Left renal pelvis (tissue), 4 donors: Measurements from ENCODE around the gene MBD5. TPM values are rescaled to one million over a fixed set of nuclear protein-coding genes. Genes with fewer than 3 reads are reported as not detected.

ENCODE experiments used
- DNase-seq, 4 donors: peaks; one replicate each; pipeline ENCODE4 v3.0.0-alpha.2; 2013; ENCODE audit warnings: low read depth in 4 of 4, low spot score in 3 of 4
- polyA plus RNA-seq, 4 donors: library from polyadenylated mRNA; unstranded; fragments of 120-200 nt; gene quantifications; one replicate each; pipeline ENCODE4 v1.2.1, GENCODE V29; 2013; ENCODE audit not compliant: insufficient read length in 4 of 4

Gene MBD5
- polyA plus RNA-seq, 4 donors: 43.9 to 53.8 (median 52.2) TPM

GRCh38 chr2:148022351-148022750 is 1.5 kb downstream of the MBD5 start:
- DNase-seq: no peak

- no peak for DNase-seq
These were observed 2.0 kb downstream of the MBD5 start for GRCh38 chr2:148022882-148023281.

DNA sequence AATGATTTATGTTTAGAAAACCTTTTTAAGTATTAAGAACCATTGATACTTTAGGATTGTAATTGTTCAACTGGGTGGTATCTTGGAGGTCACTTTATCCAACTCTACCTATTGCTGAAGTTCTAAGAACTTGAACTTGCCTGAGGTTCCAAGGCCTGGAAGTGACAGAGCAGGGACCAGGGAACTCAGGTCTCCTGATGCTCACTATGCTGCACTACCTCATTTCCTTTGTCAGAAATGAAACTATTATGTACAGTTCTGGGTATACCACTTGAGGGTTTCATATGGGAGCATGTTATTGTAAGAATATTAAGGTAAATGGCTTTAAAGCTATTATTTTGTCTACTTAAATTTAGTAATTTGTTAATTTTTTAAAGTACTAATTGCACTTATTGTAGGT is 3.0 kb downstream of the MBD5 start:
- no peak for DNase-seq

DNA sequence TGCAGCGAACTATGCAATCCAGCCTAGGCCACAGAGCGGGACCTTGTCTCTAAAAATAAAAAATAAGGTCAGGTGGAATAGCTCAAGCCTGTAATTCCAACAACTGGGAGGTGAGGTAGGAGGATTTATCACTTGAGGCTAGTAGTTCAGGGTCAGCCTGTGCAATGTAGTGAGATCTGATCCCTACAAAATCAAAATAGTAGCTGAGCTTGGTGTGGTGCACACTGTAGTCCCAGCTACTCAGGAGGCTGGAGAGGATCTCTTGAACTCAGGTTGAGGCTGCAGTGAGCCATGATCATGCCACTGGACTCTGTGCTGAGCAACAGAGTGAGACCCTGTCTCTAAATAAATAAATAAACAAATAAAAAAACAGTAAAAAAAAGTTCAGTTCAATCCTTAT is 5.7 kb downstream of the MBD5 start:
- no peak for DNase-seq

GRCh38 chr2:148027822-148028221 is 6.9 kb downstream of the MBD5 start:
- no peak for DNase-seq

DNA sequence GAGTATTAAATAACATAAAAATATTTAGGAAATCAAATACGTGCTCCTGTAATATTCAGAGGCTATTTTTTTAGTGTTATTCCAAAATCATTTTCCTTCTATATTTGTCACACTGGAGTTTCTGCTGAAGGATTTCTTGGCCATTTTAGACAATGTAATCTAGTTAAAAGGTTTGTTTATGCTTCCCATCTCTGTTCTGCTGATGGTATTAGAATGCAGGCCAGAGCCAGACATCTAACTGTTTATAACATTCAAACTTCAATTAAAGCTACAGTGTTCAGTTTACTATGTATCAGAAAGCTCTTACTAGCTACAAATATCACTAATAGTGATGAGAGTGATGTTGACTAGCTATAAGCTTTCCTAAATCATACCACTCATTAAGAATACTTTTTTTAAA is 7.9 kb downstream of the MBD5 start:
- DNase-seq: no peak

- no peak for DNase-seq
These were observed 10.3 kb downstream of the MBD5 start for GRCh38 chr2:148031152-148031551.

- no peak for DNase-seq
These were observed 11.3 kb downstream of the MBD5 start for GRCh38 chr2:148032215-148032614.

- no peak for DNase-seq
These were observed 18.9 kb downstream of the MBD5 start for GRCh38 chr2:148039783-148040182.

GRCh38 chr2:148042219-148042618 is 21.3 kb downstream of the MBD5 start:
- DNase-seq: no peak

DNA sequence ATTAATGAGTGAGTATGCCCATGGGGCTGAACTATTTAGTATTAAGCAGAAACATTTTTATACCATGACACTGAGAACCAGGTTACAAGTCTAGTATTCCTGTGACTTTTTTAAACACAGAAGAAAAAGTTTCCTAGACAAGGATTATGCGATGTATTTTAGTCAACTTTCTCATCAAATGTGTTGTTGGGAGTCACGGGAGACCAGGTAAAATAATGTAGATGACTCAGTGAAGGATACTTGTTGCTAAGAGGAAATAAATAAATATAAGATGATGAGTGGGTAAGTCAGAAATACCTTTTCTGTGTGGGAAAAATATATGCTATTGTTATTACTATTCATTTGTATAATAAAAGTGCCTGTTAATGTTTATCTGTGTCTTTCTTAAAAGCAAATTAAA is 23.4 kb downstream of the MBD5 start:
- DNase-seq: no peak

DNA sequence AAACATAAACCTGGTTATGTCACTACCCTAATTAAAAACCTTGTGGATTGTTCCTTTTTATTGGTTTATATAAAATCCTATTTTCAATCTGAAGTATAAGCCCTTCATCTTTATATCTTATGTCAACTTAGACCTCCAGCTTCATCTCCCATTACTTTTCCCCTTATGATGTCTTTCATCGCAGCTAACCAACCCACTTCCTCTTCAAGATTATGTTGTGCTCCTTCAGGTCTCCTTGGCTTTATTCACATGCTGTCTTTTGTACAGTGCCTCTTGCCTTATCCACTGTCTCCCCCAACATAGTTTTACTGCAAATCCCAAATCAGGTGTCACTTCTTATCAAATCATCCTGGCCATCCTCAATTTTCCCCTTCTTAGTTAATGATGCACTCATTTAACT is 25.9 kb downstream of the MBD5 start:
- no peak for DNase-seq

GRCh38 chr2:148048475-148049221 is 27.8 kb downstream of the MBD5 start:
- DNase-seq: no peak

DNA sequence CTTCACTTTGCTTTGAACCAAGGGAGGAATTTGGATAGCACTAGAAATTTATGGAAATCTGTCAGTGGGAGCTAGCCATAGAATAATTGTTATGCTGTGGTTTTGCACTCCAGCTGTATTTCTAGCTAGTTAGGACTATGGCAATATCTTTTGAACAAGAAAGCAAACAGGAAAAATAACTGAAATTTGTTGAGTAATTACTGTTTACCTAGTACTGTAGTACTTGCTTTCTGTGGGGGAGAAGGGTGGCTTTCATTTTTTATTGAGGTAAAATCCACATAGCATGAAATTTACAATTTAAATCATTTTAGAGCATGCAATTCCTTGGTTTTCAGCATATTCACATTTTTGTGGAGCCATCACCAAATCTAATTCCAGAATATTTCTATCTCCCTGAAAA is 28.4 kb downstream of the MBD5 start:
- no peak for DNase-seq

DNA sequence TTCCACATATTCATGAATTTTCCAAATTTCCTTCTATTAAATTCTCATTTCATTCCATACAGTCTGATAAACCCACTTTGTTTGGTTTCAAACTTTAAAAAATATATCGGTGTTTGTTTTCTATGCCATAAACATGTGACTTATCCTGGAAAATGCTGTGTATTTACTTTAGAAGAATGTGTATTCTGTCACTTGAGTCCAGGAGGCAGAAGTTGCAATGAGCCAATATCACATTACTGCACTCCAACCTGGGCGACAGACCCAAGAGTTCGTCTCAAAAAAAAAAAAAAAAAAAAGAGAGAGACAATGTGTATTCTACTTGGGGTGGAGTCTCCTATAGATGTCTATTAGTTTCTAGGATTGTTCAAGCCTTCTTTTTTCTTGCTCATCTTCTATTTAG is 31.8 kb downstream of the MBD5 start:
- no peak for DNase-seq

- no peak for DNase-seq
These were observed 37.8 kb downstream of the MBD5 start for GRCh38 chr2:148058641-148059040.

DNA sequence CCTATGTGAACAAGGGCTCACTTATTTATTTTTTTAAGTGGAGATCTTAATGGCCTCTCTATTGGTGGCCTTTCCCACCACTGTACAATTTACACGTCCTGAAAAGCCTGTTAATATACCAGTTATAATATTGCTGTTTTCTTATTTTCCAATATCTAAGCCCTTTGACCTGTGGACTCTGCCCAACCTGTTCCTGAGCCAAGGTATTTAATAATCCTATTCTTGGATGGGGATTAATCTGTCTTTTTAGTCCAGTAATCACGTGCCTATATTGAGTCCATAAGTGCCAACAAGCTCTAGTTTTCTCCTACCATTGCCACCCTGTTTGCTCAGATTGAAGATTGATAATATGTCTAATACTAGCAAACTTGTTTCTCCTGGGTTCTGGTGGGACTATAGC is 42.7 kb downstream of the MBD5 start:
- DNase-seq: no peak

DNA sequence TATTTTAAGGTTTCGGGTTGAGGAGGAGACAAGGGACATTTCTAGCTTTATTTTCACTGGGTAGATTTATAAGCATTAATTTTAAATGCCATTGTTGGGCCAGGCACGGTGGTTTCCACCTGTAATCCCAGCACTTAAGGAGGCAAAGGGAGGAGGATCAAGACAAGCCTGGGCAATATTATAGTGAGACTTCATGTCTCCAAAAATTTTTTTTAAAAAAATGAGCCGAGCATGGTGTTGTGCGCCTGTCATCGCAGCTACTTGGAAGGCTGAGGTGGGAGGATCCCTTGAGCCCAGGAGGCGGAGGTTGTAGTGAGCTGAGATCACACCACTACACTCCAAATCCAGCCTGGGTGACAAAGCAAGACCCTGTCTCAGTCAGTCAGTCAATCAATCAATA is 45.0 kb downstream of the MBD5 start:
- no peak for DNase-seq

GRCh38 chr2:148067801-148068200 is 46.9 kb downstream of the MBD5 start:
- DNase-seq: no peak

DNA sequence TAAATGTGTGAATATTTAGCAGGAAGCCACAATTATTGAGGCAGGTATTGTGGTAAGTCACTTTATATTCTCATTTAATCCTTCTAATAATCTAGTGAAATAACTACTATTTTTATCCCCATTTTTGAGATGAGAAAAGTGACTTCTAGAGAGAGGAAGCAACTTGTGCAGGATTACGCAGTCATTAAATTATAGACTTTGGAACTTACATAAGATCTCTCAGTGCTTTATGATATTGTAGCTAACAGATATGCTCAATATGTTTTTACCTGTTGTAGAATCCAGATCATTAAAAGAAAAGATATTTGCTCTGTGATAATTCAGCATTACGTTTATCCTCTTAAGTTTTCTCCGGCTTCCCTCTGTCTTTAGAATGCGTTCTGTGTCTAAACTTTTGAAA is 50.5 kb downstream of the MBD5 start:
- no peak for DNase-seq

- no peak for DNase-seq
These were observed 75.1 kb downstream of the MBD5 start for GRCh38 chr2:148096012-148096411.

GRCh38 chr2:148102641-148103040 is 81.8 kb downstream of the MBD5 start:
- no peak for DNase-seq

- DNase-seq: no peak
These were observed 83.1 kb downstream of the MBD5 start for GRCh38 chr2:148103946-148104345.
